K562 (cell line): ENCODE results near the gene HLA-B. TPM values are rescaled to one million over a fixed set of nuclear protein-coding genes. Genes with fewer than 3 reads are reported as not detected.

Experiments used
- BHLHE40 ChIP-seq: IDR thresholded peaks from 2 replicates; pipeline ENCODE4 v1.6.1; 2011; ENCODE audit warnings: low read length, improper control_type of control experiment
- CTBP1 ChIP-seq: fragments of 450-650 bp; IDR thresholded peaks from 2 replicates; pipeline ENCODE4 v1.6.1; 2016; ENCODE audit warnings: borderline replicate concordance
- E2F6 ChIP-seq, 2 experiments: IDR thresholded peaks; 2 replicates each; pipeline ENCODE4 v1.6.1; 2011; ENCODE audit warnings: borderline replicate concordance in 1 of 2, control low read depth in 1 of 2, low read depth in 1 of 2, low read length in 1 of 2, mild to moderate bottlenecking in 1 of 2, mixed read lengths in 1 of 2, moderate library complexity in 1 of 2; ENCODE audit not compliant: insufficient read depth in 1 of 2, insufficient read length in 1 of 2, poor library complexity in 1 of 2, severe bottlenecking in 1 of 2; ENCODE audit errors: extremely low read depth in 1 of 2
- EGR1 ChIP-seq: fragments of 450-650 bp; conservative IDR thresholded peaks from 2 replicates; pipeline ENCODE4 v1.6.1; 2017; ENCODE audit warnings: mild to moderate bottlenecking
- KLF6 ChIP-seq: fragments of 250-450 bp; sonication (Bioruptor Pico); IDR thresholded peaks from 2 replicates; pipeline ENCODE4 v1.4.0; 2020; ENCODE audit warnings: mild to moderate bottlenecking, moderate library complexity, borderline replicate concordance
- RAD21 ChIP-seq, 2 experiments: fragments of 250-450 bp in 1 of 2; fragments of 450-650 bp in 1 of 2; sonication (Bioruptor Pico) in 1 of 2; formaldehyde crosslinking in 1 of 2; IDR thresholded peaks in 1 of 2; conservative IDR thresholded peaks in 1 of 2; 2 replicates each; pipeline versions ENCODE4 v1.4.0 to v1.8.0; 2020 to 2022; ENCODE audit warnings: mild to moderate bottlenecking in 2 of 2, moderate library complexity in 1 of 2
- RBM14 ChIP-seq: fragments of 200-400 bp; formaldehyde crosslinking; IDR thresholded peaks from 2 replicates; pipeline ENCODE4 v1.6.1; 2018; ENCODE audit warnings: low read depth, mild to moderate bottlenecking, low read length, moderate library complexity, borderline replicate concordance; ENCODE audit not compliant: insufficient read depth
- SMARCA5 ChIP-seq: fragments of 450-650 bp; IDR thresholded peaks from 2 replicates; pipeline ENCODE4 v1.6.1; 2016
- SP2 ChIP-seq: IDR thresholded peaks from 2 replicates; pipeline ENCODE4 v1.6.1; 2011; ENCODE audit warnings: mild to moderate bottlenecking, low read depth, low read length, moderate library complexity; ENCODE audit not compliant: poor library complexity, severe bottlenecking; ENCODE audit errors: extremely low read depth
- TEAD1 ChIP-seq, 2 experiments: fragments of 450-650 bp in 1 of 2; sonication (generic) in 1 of 2; formaldehyde crosslinking; IDR thresholded peaks; 2 replicates each; pipeline versions ENCODE4 v1.4.0 to v1.8.0; 2020 to 2022; ENCODE audit warnings: mild to moderate bottlenecking in 2 of 2, missing genetic modification reagents in 1 of 2
- TFAP4 ChIP-seq: sonication (generic); formaldehyde crosslinking; IDR thresholded peaks from 2 replicates; pipeline ENCODE4 v1.8.0; 2022; ENCODE audit warnings: missing genetic modification reagents, mild to moderate bottlenecking, moderate library complexity, borderline replicate concordance
- YY1 ChIP-seq, 3 experiments: IDR thresholded peaks; 2 replicates each; pipeline ENCODE4 v1.6.1; 2011; ENCODE audit warnings: low read length in 2 of 3, mild to moderate bottlenecking in 2 of 3, moderate library complexity in 2 of 3, borderline replicate concordance in 1 of 3, control low read depth in 1 of 3, low read depth in 1 of 3; ENCODE audit not compliant: insufficient read depth in 3 of 3, insufficient replicate concordance in 2 of 3, control insufficient read depth in 1 of 3, insufficient read length in 1 of 3; ENCODE audit errors: extremely low read depth in 1 of 3
- ZNF146 ChIP-seq: IDR thresholded peaks from one replicate; pipeline ENCODE4 v1.6.1; 2018; ENCODE audit warnings: missing compliant biosample characterization; ENCODE audit not compliant: unreplicated experiment
- ZNF232 ChIP-seq: sonication (generic); formaldehyde crosslinking; IDR thresholded peaks from 2 replicates; pipeline ENCODE4 v1.8.0; 2022; ENCODE audit warnings: mild to moderate bottlenecking, missing genetic modification reagents
- ZNF551 ChIP-seq: fragments of 250-450 bp; sonication (Bioruptor Pico); IDR thresholded peaks from 2 replicates; pipeline ENCODE4 v1.5.0; 2021; ENCODE audit warnings: mild to moderate bottlenecking, moderate library complexity
- polyA plus RNA-seq, 8 experiments: library from polyadenylated mRNA; depleted of rRNA in 4 of 8; stranded (reverse) in 5 of 8; unstranded in 3 of 8; fragments of >200 nt; fragmentation: Nextera tagmentation in 2 of 8; fragmentation: Illumina TruSeq in 1 of 8; extraction: Ambion mirVana in 2 of 8; extraction: Trizol in 1 of 8; gene quantifications; 2 replicates each; pipeline versions ENCODE4 v1.2.1 to v1.2.3, GENCODE V29; 2011 to 2014; ENCODE audit warnings: inconsistent platforms in 1 of 8, missing spikeins in 1 of 8
- total RNA-seq, 7 experiments: library from RNA; depleted of rRNA in 6 of 7; stranded (reverse); fragments of >200 nt in 6 of 7; fragmentation: Illumina TruSeq in 2 of 7; extraction: Trizol in 2 of 7; gene quantifications; 2 replicates each; pipeline versions ENCODE4 v1.2.1 to v1.2.3, GENCODE V29; 2011 to 2021; ENCODE audit warnings: low replicate concordance in 1 of 7

The HLA-B gene
- total and polyA plus RNA-seq, 9 of the 15 experiments (the other 6 are each of a cell fraction or from before 2014, with no cell fraction given) = 0.07 to 9.7 (median 0.65) TPM; not detected in 2

- no peak for TF ChIP-seq RBM14
- TF ChIP-seq EGR1 = peak; percentile 59; the same call in 1 of the 2 replicates
- TF ChIP-seq E2F6 (IDR thresholded peaks at IDR 0.05; ENCODE audit: borderline replicate concordance in 1 of 2, extremely low read depth in 1 of 2, insufficient read depth in 1 of 2, insufficient read length in 1 of 2, low read depth in 1 of 2, low read length in 1 of 2, poor library complexity in 1 of 2, severe bottlenecking in 1 of 2) = peak in 1 of 2 experiments; percentile 6
- peak; percentile 51; the same call in 1 of the 2 replicates for TF ChIP-seq TFAP4 (CRISPR knock-in tag)
- no peak for TF ChIP-seq ZNF551 (CRISPR knock-in tag)
- TF ChIP-seq ZNF146 (CRISPR knock-in tag) = no peak
- TF ChIP-seq BHLHE40 = peak; percentile 63
- no peak for TF ChIP-seq TEAD1 (CRISPR knock-in tag; IDR thresholded peaks at IDR 0.05)
- peak in 1 of 3 experiments; percentile 58 for TF ChIP-seq YY1 (IDR thresholded peaks at IDR 0.05; ENCODE audit: borderline replicate concordance in 1 of 3, control insufficient read depth in 1 of 3, extremely low read depth in 1 of 3, insufficient read depth in 3 of 3, insufficient read length in 1 of 3, insufficient replicate concordance in 2 of 3, low read depth in 1 of 3, low read length in 2 of 3)
- peak; percentile 95 for TF ChIP-seq CTBP1
- TF ChIP-seq RAD21 (CRISPR knock-in tag; conservative IDR thresholded peaks at IDR 0.05 in 1 of 2, IDR thresholded peaks at IDR 0.05 in 1 of 2) = peak; percentile 97 to 99
- no peak for TF ChIP-seq KLF6
- TF ChIP-seq SP2 = no peak
- no peak for TF ChIP-seq SMARCA5
- no peak for TF ChIP-seq ZNF232 (CRISPR knock-in tag)
Measured at GRCh38 chr6:31366693-31367470, 9.9 kb upstream of the HLA-B start (continued).
